HG03558 (cell line): ENCODE measurements around the gene OTULINL.
"Not testable (repeated sequence)": the region's sequence is repeated elsewhere in the genome, so short reads cannot be mapped to it uniquely, and the experiment has no call there.

Experiments
- ATAC-seq: cut with Tn5 transposase; IDR thresholded peaks from one replicate; pipeline ENCODE4 v1.9.1; 2021; ENCODE audit warnings: moderate number of reproducible peaks; ENCODE audit not compliant: unreplicated experiment; ENCODE audit errors: extremely low read depth

The OTULINL gene

GRCh38 chr5:14581106-14581890, at the start of gene OTULINL:
Gene OTULINL, plus strand, starts transcription at chr5:14581792. Its CDS starts 103 bp downstream, at chr5:14581895.
- peak; percentile 82 for ATAC-seq

GRCh38 chr5:14532180-14532579, 49.4 kb upstream of the OTULINL start:
- ATAC-seq: no peak

- ATAC-seq: no peak
Measured at GRCh38 chr5:14534773-14535172, 46.8 kb upstream of the OTULINL start.

- no peak for ATAC-seq
Measured at GRCh38 chr5:14545308-14545707, 36.3 kb upstream of the OTULINL start.

- ATAC-seq: no peak
Measured at GRCh38 chr5:14545862-14546261, 35.7 kb upstream of the OTULINL start.

GRCh38 chr5:14547666-14548065, 33.9 kb upstream of the OTULINL start:
- no peak for ATAC-seq

- no peak for ATAC-seq
Measured at GRCh38 chr5:14551211-14551610, 30.4 kb upstream of the OTULINL start.

- ATAC-seq: no peak
Measured at GRCh38 chr5:14552017-14552416, 29.6 kb upstream of the OTULINL start.

GRCh38 chr5:14554288-14554687, 27.3 kb upstream of the OTULINL start:
- ATAC-seq: not testable (repeated sequence)

- no peak for ATAC-seq
Measured at GRCh38 chr5:14556015-14556414, 25.6 kb upstream of the OTULINL start.

- no peak for ATAC-seq
Measured at GRCh38 chr5:14557203-14557770, 24.3 kb upstream of the OTULINL start.

- no peak for ATAC-seq
Measured at GRCh38 chr5:14557791-14558415, 23.7 kb upstream of the OTULINL start.

GRCh38 chr5:14560091-14560595, 21.4 kb upstream of the OTULINL start:
- ATAC-seq: no peak

GRCh38 chr5:14561741-14562140, 19.9 kb upstream of the OTULINL start:
- ATAC-seq: no peak

- no peak for ATAC-seq
Measured at GRCh38 chr5:14568333-14568732, 13.3 kb upstream of the OTULINL start.

GRCh38 chr5:14569948-14570691, 11.5 kb upstream of the OTULINL start:
- no peak for ATAC-seq

GRCh38 chr5:14571901-14572300, 9.7 kb upstream of the OTULINL start:
- no peak for ATAC-seq

- no peak for ATAC-seq
Measured at GRCh38 chr5:14572385-14572784, 9.2 kb upstream of the OTULINL start.

GRCh38 chr5:14572836-14573235, 8.8 kb upstream of the OTULINL start:
- no peak for ATAC-seq

- ATAC-seq: no peak
Measured at GRCh38 chr5:14574096-14574495, 7.5 kb upstream of the OTULINL start.
